Fibroblast of peridontal ligament (primary cell): Measurements from ENCODE around the gene GNG4.

Source experiments
- DNase-seq: peaks from one replicate; pipeline ENCODE4 v3.0.0-alpha.2; 2010; ENCODE audit errors: extremely low read depth

The GNG4 gene

DNA sequence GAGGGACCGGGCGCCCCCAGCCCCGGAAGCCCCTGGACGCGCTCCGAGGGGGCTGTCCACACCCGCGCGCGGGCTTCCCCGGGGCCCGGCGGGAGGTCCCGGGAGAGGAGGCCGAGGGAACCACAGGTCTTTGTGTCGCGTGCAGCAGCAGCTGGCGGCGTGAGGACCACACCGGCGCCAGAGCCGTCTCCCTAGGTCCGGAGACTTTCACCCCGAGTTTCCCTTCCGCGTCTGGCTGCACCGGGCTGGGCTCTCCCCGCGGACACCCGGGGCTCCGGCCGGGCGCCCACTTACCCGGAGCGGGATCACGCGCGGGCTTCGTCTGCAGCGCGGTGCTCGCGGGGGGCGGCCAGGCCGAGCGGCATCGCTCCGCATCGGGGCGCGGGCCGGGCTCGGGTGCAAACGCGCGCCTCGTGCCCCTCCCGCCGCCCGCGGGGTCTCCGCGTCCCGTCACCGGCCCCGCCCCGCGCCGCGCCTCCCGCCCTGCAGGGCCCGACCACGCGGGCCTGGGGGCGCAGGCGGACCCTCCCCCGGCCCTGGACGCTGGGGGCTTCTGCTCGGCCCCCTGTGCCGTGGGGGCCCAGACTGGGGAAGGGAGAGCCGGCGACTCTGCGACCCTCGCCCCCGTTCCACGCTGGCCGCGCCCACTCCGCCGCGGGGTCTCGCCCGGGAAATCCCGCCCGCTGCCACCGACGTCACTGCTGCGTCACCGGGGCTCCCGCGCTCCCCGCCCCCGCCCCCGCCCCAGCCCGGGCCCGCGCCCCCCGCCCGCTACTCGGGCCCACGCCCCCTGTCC lies at the start of gene GNG4:
Gene GNG4 (minus strand): TSS at position 417 of the 796 bp plus-strand sequence. CDS start 65,946 bp downstream, outside the sequence.
- DNase-seq, result no peak

DNA sequence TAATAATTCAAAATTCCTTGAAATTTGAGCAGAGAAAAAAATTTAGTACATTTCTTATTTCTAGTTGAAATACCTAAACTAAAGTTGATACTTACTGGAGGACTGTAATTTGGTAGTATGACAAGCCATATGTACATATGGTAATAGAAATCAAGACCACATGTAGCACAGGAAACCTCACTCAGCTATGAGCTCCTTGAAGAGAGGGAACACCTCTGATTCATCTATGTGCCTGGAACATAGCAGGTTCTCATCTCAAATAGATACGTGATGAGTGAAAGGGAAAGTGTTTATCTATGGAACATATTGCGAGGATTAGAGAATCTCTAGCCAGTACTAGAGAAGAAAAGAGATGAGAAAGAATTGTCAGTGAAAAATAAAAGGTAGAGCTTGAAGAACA lies 47.9 kb upstream of the GNG4 start:
- no peak for DNase-seq

DNA sequence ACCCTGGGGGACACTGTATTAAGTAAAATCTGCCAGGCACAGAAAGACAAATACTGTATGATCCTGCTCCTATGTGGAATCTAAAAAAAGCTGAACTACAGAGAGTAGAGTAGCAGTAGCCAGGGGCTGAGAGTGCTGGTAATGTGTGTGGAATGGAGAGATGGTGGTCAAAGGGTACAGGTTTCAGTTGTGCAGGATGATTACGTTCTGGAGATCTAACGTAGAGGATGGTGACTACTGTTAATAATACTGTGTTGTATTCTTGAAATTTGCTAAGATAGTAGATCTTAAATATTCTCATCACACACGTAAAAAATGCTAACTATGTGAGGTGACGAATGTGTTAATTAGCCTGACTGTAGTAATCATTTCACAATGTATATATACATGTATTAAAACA lies 39.8 kb upstream of the GNG4 start:
- no peak for DNase-seq

DNA sequence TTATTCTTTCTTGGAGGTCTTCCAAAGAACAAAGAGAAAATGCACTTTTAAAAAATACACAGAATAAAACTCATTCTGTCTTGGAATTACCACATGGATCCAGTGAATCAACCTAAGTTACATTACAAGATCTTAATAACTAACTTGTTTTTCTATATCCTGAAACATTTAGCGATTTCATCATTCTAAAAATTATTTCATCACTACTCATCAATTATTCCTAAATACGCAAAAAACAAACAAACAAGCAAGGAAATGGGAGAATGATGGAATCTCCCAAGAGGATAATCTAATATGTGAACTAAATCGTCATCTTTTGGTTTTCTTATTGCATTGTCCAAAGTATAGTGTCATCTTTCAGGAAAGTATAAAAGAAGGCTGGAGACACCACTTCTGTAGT lies 38.5 kb upstream of the GNG4 start:
- no peak for DNase-seq

DNA sequence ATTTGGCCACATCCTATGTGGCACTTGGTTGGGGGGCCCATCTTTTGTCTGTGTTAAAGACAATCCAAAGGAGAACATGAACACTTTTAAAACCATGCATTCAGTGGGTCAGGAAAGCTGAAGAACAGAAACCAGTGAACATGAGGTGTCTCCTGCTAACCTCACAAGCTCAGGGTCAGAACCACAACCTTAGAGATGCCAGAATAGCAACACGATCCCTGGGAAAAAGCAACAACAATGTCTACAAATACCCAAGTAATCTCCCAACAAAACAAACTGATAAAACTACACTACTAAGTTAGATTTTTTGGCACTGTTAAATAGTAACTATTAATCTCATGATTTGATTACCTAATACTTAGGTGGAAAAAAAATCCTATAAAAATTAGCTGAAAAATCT lies 34.1 kb upstream of the GNG4 start:
- no peak for DNase-seq

DNA sequence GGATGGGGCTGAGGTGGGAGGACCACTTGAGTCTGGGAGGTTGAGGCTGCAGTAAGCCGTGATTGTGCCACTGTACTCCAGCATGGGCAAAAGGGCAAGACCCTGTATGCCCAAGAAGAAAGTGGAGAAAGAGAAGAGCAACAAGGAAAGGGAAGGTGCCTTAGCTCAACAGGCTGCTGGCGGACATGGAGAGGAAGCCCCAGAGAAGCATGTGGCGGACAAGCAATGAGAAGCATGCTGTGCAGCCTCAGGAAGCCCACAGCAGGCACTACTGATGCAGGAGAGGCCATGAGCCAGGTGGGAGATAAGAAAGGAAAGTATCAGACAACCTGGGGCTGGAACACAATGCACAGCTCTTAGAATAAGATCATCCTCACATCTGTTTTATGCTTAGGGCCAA lies 32.6 kb upstream of the GNG4 start:
- DNase-seq, result no peak

DNA sequence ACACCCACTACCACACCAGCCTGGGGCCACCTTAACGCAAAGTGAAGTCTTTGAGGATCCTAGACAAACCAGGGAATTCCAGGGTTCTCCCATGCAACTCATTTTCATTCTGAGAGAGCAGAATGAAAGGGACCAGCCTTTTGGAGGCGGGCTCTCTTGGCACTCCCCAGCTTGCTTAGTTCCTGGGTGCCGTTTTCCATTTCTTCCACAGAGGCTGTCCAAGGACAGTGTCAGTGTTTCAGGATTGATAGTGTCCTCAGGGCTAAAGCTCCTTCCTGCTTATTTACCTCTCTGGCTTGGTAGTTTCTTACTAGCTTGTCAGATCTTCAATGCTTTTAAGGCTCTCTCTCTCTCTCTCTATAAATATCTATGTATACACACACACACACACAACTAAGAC lies 30.1 kb upstream of the GNG4 start:
- no peak for DNase-seq

DNA sequence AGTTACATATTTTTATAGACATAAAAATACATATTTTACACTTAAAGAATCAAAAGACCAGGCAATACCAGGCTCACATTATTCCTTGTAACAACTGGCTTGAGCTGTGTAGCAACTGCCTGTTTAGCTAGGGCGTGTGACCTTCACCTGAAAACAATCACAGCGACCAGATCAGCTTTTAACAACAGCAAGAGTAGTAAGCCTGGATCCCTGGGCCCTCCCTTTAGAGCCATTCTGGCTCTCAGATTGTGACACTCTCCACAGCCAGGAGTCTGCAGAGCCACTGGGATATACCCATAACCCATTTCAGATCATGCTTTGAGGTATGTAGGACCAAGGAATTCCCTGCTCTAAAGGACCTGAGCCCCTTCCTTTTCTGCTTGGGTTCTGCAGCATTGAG lies 29.4 kb upstream of the GNG4 start:
- DNase-seq, result no peak

DNA sequence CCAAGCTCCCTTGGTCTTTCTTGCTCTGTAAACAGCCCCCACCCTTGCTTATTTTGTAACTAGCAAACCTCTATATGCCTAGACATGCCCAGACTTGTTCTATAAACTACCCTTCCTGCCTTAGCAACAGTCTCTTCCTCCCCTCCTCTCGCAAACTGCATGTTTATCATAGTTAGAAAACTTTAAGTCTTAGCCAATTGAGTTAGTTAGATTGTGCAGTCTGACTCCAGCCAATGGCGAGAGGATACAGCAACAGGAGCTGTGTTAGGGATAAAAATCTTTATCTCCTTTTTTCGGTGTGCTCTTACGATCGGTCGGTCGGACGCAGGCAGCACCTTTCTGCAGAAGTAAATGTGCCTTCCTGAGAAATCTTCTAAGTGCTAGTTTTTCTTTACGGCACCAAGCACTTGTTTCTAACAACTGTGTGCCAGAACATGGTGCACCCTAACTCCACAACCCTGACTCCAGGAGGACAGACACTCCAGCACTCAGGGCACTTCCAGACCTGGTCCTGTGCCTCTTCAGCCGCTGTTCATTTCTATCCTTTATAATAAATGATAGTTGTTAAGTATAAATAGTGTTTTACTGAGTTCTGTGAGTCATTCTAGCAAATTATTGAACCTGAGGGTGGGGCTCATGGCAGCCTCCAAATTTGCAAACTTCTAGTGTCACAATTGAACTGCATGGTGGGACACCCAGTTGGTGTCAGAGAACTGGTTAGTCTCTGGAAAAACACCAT lies 25.7 kb upstream of the GNG4 start:
- peak; percentile 31 for DNase-seq

DNA sequence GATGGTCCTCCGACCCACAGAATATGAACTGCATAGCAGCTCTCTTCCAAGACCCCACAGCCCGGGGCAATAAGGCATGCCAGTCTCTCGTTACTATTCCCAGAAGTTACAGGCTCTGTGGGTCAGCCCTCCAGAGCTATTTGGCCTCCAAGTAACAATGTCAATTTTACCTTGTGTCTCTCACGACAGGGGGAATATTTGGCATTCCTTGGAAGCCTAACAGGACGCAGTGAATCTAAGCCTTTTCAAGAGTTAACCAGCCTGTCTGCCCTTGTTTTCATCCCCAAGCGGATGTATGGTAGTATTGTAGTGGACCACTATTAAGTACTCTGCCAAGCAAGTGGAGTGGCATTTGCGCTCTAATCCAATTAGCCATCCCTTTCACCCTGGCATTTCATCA lies 24.4 kb upstream of the GNG4 start:
- DNase-seq, result no peak

DNA sequence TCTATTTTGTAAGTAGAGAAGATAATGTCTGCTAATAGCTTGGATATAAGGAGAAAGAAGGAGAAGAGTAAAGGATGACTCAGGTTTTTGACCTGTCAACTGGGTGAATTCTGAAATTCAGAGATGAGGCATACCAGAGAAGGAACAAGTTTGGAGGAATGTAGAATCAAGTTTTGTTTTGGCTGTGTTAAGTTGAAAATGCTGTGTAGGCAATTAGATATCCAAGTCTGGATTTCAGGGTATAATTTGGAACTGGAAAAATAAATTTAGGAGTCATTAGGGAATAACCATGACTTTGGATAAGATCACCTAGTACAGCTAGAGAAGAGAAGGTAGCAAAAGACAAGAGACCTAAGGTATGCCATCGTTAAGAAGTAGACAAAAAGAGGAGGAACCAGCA lies 22.4 kb upstream of the GNG4 start:
- no peak for DNase-seq

DNA sequence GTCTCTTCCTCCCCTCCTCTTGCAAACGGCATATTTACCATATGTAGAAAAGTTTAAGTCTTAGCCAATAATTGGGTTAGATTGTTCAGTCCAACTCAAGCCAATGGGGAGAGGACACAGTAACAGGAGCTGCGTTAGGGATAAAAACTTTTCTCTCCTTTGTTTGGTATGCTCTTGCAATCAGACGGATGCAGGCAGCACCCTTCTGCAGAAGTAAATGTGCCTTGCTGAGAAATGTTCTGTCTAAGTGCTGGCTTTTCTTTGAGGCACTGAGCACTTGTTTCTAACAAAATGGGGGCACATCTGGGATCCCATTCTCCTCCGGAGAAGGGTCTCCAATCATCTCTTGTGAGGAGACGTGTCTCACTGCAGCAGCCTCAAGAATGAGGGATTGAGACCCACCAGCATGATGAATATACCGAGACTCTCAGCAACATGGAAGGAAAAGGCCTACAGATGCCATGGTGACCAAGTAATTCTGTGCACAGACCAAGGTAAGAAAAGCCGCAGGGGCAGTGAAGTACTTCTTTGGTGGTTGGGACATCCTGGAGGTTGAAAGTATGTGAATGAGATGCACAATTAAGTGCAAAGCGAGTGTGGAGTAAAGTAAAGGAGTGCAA lies 20.7 kb upstream of the GNG4 start:
- DNase-seq, result no peak

DNA sequence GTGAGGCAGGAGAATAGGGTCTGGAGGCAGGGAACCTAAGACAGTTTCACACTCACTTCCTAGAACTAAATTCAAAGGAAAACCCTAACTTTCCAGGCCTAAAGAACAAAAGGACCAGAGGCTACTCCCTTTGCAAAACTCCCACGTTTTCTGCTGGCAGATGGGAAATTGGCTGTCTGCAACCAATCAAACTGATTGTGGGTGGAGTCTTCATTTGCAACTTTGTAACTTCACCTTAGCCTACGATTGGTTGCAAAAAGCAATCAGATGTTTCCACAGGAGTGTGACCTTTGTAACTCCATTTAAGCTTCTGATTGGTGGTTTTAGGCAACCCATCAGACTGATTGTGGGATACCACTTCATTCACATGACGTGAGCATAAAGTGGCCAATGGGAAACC lies 19.7 kb upstream of the GNG4 start:
- DNase-seq, result no peak

DNA sequence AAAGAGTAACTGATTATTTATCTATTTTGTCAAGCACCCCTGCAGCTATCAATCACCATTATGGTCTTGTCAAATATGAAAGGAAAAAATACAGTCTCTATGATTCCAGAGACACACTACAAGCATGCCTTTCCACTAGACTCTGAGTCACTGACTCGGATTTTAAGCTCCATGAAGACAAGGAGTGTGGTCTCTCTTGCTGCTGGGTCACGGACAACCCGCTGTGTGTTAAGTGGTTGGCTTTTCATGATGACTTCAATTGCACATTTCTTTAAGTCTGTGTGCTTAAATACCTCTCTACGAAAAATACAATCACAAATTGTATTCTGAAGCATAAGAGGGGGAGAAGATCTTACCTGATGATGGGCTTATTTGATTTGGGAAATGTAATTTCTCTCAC lies 14.0 kb upstream of the GNG4 start:
- DNase-seq, result no peak

DNA sequence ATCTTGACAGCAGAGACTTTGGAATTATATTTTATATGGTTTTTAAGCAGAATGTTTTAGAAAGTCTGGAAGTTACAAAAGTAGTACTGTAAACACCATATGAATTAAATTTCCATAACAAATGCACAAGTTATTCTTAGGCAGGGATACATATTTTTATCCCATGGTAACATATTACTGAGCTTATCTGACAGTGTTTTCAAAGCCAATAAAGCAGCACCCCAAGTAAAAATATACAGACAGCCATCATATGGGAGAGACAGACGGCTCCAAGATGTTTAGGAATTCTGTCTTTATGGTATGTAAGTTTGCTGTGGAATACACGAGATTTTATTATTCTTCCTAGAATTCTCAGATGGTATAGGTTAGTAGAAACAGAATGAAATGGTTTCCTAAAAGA lies 12.0 kb upstream of the GNG4 start:
- DNase-seq, result no peak

DNA sequence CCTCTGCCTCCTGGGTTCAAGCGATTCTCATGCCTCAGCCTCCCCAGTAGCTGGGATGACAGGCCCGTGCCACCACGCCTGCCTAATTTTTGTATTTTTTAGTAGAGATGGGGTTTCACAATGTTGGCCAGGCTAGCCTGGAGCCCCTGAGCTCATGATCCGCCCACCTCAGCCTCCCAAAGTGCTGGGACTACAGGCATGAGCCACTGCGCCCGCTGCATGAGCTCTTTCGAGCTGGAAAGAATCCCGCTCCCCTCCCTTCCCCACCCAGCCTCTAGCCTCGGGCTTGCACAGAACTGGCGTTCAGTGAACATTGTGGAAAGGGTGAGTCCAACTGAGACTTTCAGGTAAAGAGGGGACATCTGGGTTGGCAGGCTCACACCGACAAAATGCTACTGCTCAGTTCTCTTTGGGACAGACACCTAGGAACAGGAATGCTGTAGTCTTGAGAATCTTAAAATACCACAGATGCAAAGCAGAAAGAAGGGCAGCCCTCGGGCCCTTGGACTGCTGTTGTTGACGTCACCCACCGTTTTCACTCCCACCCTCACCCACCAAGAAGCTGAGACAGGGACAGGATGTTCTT lies 9.7 kb upstream of the GNG4 start:
- DNase-seq, result no peak

DNA sequence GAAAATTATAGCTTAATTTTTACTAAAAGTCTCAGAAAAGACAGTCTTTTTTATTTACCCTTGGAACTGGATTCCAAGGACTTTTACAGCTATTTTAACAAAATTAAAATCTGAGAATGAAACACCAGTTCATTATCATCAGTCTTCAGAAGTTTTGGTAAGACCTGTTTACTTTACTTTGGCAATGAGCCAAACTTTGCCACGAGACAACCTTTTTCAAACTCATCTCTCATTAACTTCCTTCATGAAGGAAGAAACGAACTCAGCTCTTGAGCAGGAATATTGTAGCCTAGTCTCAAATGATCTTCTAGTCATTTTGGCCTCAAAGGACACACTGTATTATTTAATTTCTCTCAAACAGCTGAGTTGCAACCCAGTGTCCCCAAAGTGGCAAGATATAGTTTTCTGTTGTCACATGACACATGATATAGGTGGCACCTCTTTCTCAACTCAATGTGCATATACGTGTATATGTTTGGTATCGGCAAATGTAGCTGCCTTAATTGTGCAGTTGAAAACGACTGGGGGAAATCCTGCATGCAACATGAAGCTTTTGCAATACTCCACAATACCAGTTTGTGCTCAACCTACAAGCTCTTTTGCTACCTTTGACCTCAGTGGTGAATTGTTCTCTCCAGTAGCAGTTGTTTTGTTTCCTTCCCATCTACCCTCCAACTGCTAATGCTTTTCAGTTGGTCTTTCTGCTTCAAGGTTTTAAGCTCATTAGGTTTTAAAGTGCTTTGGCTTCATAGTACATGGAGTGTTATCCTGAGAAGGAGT lies 8.4 kb upstream of the GNG4 start:
- DNase-seq, result no peak

DNA sequence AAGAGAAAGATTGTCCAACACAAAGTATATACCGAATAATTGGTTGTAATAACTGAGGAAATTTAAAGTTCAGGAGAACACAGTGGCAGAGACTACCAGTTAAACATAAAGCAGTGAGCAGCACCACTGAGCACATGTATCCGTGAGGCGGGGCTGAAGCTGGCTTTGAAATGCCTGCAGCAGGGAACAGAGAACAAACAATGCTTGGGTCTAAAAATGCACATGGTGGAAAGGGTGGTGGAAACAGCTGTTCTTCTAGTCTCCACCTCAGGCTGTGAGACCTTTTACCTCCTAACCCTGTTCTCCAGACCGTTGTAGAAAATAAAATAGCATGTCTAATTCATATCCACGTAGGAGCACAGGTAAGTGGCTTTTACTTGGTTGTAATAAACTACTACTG lies 7.7 kb upstream of the GNG4 start:
- no peak for DNase-seq

DNA sequence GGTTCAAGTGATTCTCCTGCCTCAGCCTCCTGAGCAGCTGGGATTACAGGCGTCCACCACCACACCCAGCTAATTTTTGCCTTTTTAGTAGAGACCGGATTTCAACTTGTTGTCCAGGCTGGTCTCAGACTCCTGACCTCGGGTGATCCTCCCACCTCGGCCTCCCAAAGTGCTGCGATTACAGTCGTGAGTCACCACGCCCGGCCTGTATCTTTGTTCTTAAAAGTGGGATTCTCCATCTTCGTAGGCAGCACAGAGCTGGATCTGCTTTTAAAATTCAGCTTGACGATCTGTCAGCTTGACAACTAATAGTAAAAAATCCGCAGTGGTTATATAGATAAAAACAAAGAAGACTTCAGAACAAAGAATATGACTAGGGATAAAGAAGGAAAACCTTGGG lies 2.8 kb upstream of the GNG4 start:
- no peak for DNase-seq

DNA sequence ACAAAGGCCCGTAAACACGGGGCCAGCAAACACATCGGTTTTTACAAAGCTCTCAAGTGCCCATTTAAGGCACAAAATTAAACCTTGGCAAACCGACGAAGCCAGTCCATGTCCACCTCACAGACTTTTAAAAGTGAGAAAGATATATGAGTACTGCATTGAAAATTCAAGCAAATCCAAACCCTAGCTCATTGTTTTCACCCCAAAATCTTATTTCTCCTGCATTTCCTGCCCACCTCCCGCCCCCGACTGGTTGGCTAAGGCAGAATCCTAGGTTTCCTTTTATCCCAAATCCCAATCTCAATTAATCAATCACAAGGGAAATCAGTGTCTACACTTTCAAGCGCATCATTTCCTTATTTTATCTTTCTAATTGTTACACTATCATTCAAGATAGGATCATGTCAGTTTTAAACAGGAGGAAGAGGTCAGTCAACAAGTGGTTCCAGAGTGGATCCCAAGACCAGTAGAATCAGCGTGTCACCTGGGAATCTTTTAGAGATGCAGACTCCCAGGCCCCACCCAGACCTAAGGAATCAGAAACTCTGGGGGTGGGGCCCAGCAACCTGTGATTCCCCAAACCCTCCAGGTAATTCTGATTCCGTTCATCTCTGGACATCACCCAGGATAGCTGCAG lies 1.7 kb upstream of the GNG4 start:
- DNase-seq, result no peak
